Neural cell (in vitro differentiated cells): ENCODE data around the gene FGD6.

Experiments used
- TF ChIP-seq, protein P1 (sequence below): fragments of 450-650 bp; IDR thresholded peaks from 2 replicates; pipeline ENCODE4 v1.5.1; 2014; ENCODE audit warnings: antibody characterized with exemption, mild to moderate bottlenecking, moderate library complexity; ENCODE audit not compliant: poor library complexity, severe bottlenecking
- TF ChIP-seq, protein P2 (sequence below): IDR thresholded peaks from 2 replicates; pipeline ENCODE4 v1.6.1; 2012; ENCODE audit warnings: borderline replicate concordance

DNA sequence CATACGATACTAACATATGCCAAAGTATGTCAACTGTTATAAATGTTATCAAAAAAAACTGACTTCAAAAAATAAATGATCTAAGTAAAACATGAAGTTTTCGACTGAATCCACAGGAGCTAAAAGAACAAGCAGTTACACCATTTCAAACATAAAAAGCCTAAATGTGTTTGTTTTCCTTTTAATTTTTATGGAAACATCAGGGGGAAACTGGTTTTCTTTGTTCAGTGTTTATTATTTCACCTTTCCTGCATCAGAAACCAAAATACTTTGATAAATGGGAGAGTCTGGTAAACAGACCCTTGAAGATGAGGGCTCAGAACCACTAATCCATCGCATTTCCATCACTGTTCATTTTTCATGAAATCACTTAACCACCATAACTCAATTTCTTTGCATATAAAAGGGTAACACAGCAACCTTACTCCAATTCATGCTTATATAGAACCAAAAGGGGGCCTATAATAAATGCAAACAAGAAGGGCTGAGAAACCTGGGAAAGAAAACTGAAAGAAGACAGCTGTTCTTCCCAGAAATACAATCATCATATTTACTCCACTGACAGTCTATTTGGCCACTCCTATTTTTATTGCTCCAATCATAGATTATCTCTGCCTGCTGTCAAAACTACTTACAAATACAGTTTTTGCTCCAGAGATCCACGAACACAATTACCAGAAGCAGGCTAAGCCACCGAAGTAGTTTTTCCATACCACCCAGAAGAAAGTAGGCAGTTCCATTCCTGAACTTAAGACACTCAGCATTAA lies 17.0 kb downstream of the FGD6 start:
- TF ChIP-seq, protein P1, sequence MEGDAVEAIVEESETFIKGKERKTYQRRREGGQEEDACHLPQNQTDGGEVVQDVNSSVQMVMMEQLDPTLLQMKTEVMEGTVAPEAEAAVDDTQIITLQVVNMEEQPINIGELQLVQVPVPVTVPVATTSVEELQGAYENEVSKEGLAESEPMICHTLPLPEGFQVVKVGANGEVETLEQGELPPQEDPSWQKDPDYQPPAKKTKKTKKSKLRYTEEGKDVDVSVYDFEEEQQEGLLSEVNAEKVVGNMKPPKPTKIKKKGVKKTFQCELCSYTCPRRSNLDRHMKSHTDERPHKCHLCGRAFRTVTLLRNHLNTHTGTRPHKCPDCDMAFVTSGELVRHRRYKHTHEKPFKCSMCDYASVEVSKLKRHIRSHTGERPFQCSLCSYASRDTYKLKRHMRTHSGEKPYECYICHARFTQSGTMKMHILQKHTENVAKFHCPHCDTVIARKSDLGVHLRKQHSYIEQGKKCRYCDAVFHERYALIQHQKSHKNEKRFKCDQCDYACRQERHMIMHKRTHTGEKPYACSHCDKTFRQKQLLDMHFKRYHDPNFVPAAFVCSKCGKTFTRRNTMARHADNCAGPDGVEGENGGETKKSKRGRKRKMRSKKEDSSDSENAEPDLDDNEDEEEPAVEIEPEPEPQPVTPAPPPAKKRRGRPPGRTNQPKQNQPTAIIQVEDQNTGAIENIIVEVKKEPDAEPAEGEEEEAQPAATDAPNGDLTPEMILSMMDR, result no peak
- TF ChIP-seq, protein P2, sequence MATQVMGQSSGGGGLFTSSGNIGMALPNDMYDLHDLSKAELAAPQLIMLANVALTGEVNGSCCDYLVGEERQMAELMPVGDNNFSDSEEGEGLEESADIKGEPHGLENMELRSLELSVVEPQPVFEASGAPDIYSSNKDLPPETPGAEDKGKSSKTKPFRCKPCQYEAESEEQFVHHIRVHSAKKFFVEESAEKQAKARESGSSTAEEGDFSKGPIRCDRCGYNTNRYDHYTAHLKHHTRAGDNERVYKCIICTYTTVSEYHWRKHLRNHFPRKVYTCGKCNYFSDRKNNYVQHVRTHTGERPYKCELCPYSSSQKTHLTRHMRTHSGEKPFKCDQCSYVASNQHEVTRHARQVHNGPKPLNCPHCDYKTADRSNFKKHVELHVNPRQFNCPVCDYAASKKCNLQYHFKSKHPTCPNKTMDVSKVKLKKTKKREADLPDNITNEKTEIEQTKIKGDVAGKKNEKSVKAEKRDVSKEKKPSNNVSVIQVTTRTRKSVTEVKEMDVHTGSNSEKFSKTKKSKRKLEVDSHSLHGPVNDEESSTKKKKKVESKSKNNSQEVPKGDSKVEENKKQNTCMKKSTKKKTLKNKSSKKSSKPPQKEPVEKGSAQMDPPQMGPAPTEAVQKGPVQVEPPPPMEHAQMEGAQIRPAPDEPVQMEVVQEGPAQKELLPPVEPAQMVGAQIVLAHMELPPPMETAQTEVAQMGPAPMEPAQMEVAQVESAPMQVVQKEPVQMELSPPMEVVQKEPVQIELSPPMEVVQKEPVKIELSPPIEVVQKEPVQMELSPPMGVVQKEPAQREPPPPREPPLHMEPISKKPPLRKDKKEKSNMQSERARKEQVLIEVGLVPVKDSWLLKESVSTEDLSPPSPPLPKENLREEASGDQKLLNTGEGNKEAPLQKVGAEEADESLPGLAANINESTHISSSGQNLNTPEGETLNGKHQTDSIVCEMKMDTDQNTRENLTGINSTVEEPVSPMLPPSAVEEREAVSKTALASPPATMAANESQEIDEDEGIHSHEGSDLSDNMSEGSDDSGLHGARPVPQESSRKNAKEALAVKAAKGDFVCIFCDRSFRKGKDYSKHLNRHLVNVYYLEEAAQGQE, result no peak
